ENCODE measurements around the gene CYP4F8.
"Not testable (repeated sequence)": the region's sequence is repeated elsewhere in the genome, so short reads cannot be mapped to it uniquely, and the experiment has no call there.

CYP4F8 gene

DNA sequence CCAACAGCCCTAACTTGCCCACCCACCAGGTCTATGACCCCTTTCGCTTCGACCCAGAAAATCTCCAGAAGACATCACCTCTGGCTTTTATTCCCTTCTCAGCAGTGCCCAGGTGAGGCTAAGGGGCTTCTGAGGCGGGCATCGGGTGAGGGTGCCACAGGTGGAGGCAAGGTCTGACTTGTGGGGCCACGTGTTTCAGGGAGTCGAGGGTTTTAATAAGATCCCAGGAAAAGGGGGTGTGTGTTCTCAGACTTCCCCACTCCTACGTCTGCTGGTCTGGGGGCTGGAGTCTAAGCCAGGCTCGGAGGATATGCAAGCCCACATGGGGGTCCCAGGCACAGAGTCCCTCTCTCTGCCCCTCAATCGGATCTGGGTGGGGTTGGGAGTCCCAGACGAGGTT lies 30.9 kb upstream of the CYP4F8 start:
- DNase-seq (ENCODE audit: low read depth in 2 of 2) = no peak
- TF ChIP-seq, protein P1, sequence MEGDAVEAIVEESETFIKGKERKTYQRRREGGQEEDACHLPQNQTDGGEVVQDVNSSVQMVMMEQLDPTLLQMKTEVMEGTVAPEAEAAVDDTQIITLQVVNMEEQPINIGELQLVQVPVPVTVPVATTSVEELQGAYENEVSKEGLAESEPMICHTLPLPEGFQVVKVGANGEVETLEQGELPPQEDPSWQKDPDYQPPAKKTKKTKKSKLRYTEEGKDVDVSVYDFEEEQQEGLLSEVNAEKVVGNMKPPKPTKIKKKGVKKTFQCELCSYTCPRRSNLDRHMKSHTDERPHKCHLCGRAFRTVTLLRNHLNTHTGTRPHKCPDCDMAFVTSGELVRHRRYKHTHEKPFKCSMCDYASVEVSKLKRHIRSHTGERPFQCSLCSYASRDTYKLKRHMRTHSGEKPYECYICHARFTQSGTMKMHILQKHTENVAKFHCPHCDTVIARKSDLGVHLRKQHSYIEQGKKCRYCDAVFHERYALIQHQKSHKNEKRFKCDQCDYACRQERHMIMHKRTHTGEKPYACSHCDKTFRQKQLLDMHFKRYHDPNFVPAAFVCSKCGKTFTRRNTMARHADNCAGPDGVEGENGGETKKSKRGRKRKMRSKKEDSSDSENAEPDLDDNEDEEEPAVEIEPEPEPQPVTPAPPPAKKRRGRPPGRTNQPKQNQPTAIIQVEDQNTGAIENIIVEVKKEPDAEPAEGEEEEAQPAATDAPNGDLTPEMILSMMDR (IDR thresholded peaks at IDR 0.05; ENCODE audit: low read depth, low read length) = no peak
- H3K4me3 ChIP-seq (replicated peaks in 1 of 2; ENCODE audit: low read depth in 2 of 2, low read length in 2 of 2) = no peak overlapping the region

DNA sequence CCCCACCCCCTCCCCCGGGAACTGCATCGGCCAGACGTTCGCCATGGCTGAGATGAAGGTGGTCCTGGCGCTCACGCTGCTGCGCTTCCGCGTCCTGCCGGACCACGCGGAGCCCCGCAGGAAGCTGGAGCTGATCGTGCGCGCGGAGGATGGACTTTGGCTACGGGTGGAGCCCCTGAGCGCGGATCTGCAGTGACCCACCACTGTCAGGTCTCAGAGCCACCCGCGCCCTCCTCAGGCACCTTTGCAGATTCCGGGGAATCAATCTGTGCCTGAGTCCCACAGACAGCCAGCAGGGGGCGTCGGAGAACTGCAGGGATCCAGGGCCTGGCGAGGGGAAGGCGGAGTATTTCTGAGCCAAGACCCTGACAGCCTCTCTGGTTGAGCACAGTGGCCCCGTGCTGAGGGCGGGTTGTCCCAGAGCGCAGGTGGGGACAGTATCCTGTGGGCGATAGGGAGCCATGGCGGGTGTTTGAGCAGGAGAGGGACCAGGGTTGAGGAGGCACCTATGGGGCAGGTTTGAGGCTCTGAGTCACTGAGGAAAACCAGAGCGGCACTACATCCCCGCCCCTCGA lies 30.4 kb upstream of the CYP4F8 start:
- DNase-seq (ENCODE audit: low read depth in 2 of 2) = peak; percentile 60 to 62
- no peak overlapping the region for H3K4me3 ChIP-seq (replicated peaks in 1 of 2; ENCODE audit: low read depth in 2 of 2, low read length in 2 of 2)
- TF ChIP-seq, protein P1 (IDR thresholded peaks at IDR 0.05; ENCODE audit: low read depth, low read length) = peak; percentile 96

DNA sequence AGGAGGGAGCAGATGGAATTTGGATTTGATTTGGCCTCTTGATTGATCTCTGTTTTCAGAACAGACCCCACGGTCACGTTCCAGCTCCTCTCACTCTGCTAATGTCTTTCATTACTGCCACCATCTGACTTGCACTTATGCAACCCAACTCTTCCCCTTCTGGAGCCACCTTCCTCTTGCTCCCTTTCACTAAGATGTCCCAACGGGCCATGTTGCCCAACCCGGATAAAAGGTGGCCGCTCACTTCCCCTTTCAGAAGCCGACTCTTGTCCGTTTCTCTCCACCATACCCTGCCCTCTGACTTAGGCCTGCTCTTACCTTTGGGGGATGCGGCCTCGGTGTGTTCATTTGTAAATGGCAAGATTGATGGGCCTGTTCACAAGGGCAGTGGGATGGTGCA lies 27.4 kb upstream of the CYP4F8 start:
- no peak overlapping the region for H3K4me3 ChIP-seq (replicated peaks in 1 of 2; ENCODE audit: low read depth in 2 of 2, low read length in 2 of 2)
- TF ChIP-seq, protein P1 (IDR thresholded peaks at IDR 0.05; ENCODE audit: low read depth, low read length) = no peak
- no peak for DNase-seq (ENCODE audit: low read depth in 2 of 2)

DNA sequence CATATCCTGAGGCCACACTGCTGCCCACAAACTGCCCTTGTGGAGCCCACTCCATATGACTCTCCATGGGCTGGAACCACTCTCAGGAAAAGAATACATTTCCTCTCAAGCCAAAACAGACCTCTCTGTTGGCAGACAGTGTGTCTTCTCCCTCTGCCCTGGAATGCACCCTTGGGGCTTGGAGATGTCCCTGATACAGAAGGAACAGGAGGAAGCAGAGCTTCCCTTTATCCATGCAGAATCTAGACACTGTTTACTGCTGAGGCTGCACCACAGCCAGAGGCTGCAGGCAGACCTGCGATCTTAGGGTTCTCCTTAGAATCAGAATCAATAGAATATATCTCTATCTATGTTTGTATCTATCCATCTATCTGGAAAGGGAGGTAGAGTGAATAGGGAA lies 26.8 kb upstream of the CYP4F8 start:
- no peak overlapping the region for H3K4me3 ChIP-seq (replicated peaks in 1 of 2; ENCODE audit: low read depth in 2 of 2, low read length in 2 of 2)
- TF ChIP-seq, protein P1 (IDR thresholded peaks at IDR 0.05; ENCODE audit: low read depth, low read length) = no peak
- no peak for DNase-seq (ENCODE audit: low read depth in 2 of 2)

DNA sequence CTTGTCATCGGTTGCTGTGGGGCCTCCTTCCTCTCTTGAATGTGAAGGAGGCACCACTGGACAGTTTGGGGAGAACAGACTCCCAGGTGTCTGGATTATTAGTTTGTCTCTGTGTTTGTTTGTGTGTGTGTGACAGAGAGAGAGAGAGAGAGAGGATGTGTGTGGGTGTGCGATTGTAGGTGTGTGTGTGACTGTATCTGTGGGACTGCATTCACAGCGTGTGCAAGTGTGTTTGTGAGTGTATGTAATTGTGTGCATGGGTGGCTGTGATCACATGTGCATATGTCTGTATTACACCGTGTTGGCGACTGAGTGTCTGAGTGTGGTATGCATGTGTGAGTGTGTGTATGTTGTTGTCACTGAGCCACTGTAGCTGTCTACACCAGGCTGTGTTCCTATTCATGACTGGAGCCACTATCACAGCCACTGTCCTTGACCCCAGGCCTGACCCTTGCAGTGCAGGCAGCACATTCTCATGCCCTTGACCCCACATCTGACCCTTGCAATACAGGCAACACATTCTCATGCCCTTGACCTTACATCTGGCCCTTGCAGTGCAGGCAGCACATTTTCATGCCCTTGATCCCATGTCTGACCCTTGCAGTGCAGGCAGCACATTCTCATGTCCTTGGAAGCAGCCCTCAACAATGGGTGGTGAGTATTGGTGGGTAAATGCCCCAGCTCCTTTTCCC lies 25.1 kb upstream of the CYP4F8 start:
- TF ChIP-seq, protein P1 (IDR thresholded peaks at IDR 0.05; ENCODE audit: low read depth, low read length) = no peak
- no peak for DNase-seq (ENCODE audit: low read depth in 2 of 2)
- no peak overlapping the region for H3K4me3 ChIP-seq (replicated peaks in 1 of 2; ENCODE audit: low read depth in 2 of 2, low read length in 2 of 2)

DNA sequence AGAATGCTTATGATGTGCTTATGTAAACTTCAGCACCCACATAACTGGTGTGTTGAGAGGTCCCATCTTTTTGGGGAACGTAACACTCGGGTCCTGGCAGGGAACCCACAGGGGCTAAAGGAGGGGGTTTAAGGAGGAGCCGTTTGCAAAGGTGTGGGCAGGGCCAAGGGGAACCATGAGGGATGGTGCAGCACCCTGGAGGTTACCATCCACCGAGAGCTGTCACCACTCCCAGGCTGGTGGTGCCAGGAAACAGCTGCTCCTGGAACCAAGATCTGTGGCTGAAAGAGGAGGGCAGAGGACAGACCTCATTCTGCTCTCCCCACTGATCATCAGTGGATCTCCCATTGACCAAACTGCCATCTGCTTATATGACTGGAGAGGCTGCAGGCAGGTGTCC lies 23.2 kb upstream of the CYP4F8 start:
- DNase-seq (ENCODE audit: low read depth in 2 of 2) = no peak
- TF ChIP-seq, protein P1 (IDR thresholded peaks at IDR 0.05; ENCODE audit: low read depth, low read length) = no peak

DNA sequence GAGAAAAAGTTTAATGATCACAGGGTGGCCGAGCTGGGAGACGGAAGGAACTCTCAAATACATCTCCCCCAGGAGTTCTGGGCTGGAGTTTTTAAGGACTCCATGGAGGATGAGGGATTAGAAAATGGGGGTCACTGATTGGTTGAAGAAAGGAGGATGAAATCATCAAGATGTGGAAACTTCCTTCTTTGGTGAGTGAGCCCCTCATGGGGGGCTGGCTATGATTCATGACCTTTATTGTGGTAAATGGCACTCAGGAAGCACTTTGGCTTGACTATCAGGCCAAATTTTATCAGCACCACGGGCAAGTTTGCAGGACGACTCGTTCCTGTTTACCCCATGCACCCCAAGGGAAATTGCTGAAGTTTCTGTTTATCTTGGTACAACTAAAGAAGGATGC lies 22.5 kb upstream of the CYP4F8 start:
- H3K4me3 ChIP-seq (replicated peaks in 1 of 2; ENCODE audit: low read depth in 2 of 2, low read length in 2 of 2); DNase-seq (ENCODE audit: low read depth in 2 of 2): not testable (repeated sequence)

More for the DNA sequence above, 23.2 kb upstream of the CYP4F8 start:
- no peak overlapping the region for H3K4me3 ChIP-seq (replicated peaks in 1 of 2; ENCODE audit: low read depth in 2 of 2, low read length in 2 of 2)

DNA sequence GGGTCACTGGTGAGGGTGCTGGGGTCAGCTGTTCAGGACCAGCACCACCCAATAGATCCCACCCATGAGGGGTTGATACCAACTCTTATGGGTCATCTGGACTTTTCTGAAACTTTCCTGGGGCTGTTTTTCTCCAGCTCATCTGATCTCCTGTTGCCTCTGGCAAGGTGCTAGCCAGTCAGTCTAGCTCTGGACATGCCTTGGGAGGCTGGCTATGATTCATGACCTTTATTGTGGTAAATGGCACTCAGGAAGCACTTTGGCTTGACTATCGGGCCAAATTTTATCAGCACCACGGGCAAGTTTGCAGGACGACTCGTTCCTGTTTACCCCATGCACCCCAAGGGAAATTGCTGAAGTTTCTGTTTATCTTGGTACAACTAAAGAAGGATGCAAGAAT lies 21.3 kb upstream of the CYP4F8 start:
- H3K4me3 ChIP-seq (replicated peaks in 1 of 2; ENCODE audit: low read depth in 2 of 2, low read length in 2 of 2); DNase-seq (ENCODE audit: low read depth in 2 of 2): not testable (repeated sequence)
